NCI-H2227 (cell line): Measurements from ENCODE around the gene ARSG.

Experiments
- DNase-seq: peaks from one replicate; lab custom pipeline; 2025; ENCODE audit not compliant: unreplicated experiment; lab: John Stamatoyannopoulos, UW

ARSG gene

GRCh38 chr17:68445671-68446070 lies 154.4 kb downstream of the ARSG start:
- no peak for DNase-seq

- DNase-seq: no peak
These were observed 155.3 kb downstream of the ARSG start for GRCh38 chr17:68446626-68447041.

GRCh38 chr17:68449021-68449739 lies 157.9 kb downstream of the ARSG start:
- no peak for DNase-seq

GRCh38 chr17:68450391-68450790 lies 159.1 kb downstream of the ARSG start:
- no peak for DNase-seq

DNA sequence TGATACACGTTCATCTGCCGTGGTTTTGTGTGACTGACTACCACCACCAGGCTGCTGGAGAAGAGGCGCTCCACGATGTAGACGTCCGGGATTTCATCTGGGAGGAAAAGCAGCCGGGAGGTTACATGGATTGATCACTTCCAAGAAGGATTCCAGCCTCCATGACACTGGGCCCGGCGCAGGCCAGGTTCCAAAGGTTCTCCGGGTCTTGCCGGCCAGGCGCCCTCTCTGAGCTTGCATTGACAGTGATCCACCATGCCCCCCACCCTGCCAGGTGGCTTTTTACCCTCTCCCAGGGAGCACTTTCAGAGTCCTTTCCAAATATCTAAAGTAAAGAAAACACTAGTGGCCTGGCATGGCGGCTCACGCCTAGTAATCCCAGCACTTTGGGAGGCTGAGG lies 159.5 kb downstream of the ARSG start:
- no peak for DNase-seq

DNA sequence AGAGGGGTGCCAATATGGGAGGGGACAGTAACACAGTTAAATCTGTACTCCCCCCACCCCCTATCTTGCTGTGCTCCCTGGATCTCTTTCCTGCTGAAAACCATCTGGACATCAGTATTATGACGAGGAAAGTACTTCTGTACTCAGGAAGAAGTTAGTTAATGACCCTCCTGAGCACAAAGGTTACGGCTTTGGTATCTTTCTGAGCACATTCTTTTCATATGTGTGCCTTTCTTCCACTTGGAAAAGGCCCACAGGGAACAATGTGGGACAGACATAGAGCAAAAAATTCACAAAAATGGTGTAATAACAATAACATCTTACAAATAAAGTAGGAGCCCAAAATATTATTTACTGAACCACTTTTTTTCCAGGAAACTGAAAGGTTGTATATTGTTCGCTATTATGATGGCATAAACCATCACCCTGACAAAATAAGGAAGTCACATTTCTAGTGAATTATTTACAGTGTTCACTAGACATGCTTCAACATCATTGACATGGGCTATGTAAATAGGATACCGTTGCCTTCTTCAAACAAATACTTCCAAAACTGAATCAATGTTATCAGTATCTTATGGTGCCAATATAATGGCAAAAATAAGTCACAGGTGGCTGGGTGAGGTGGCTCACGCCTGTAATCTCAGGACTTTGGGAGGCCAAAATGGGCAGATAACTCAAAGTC lies 160.5 kb downstream of the ARSG start:
- no peak for DNase-seq

DNA sequence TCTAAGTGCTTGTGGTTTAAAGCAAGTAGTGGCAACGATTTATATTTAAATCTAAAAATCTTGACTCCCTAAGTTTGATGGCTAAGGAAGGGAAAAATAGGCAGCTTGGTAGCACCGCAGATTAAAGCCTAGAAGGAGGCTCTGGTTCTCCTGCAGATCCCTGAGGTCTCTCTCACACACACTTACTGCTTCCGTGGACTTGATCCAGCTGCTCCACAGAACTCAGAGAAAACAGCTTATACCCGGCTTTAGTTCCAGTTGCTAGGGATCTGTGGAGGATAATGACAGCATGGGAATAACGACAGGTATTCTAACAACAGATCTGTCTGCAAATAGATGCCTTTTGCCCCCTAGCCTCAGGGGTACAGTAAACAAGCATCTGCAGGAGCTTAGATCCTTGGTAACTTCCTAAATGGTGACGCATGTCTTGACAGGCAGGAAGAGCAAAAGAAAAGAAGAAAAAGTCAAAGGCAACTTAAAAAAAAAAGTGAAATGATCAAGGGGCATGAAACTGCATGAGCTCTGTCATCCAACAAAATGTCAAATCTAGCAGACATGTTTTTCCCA lies 161.5 kb downstream of the ARSG start:
- peak; percentile 71 for DNase-seq

- DNase-seq: no peak
These were observed 162.8 kb downstream of the ARSG start for GRCh38 chr17:68453991-68454665.

DNA sequence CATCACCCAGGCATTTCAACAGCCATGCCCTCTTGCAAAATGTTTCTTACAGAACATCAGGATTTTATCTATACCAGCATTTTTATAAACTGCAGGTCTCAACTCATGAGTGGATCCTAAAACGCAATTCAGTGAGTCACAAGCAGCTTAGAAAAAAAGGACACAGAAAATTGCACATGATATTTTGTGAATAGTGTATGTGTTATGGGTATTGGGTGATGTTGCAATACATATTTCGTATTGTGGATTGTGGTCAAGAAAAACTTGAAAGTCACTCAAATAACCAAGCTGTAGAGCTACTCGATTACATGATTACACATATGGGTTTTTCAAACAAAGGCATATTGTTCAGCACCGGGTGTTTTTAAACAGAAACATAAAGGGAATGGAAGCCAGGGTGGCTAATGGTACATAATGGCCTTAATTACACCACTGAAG lies 164.6 kb downstream of the ARSG start:
- DNase-seq: peak; percentile 56

DNA sequence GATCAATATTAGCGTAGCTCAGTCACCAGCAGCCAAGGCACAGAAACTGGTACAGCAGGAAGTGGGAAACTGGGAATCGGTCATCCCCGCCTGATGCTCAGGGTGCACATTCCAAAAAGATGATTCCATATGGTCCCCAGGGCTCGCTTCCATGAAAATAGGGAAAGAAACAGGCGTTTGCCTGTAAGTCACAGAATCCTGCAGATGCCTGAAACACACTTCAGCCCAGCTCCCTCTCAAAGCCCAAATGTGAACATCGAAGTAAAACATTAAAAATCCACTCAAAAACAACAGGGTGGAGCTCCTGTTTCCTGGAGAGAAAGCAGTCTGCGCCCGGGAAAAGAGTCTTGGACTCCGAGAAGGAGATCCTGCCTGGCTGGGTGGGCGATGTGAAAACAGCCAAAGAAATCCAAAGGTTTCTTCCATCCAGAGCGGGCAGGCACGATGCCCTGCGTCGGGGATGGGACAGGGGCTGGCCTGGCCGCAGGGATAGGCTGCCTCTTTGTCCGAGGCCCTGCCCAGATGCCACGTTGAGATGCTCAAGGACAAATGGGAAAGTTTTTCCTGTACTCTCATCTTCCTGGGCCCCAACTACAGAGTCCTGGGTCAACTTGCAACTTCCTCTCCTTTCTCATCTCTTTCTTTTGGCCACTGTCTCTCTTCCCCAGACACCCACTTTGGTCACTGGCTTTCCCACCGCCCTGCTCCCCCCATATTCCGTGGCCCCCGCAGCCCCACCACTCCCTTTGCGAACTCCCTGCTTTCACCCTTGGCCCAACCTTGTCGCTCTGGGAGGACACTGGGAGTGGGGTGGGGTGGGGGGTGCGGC lies 165.3 kb downstream of the ARSG start:
- DNase-seq: peak; percentile 74

DNA sequence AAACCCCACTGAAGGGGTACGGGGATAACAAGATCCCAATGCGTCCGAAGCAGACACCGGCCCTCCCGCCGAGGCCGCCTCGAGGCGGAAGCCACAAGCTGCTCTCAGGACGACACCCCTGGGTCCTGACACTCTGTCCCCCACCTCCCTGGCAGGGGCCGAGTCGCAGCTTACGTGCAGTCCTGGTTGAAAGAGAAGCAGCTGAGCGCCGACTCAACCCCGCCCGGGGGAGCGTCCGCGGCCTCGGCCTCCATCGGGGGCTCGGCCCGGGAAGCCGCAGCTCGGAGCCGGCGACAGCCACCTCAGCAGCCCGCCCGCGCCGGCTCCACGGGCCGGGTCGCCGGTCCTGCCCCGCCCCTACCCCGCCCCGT lies 165.9 kb downstream of the ARSG start, which contains the start of gene WIPI1:
Gene WIPI1, minus strand, starts transcription at position 329 of the 371 bp plus-strand sequence. Its CDS starts 75 bp downstream, at position 254.
- no peak for DNase-seq

DNA sequence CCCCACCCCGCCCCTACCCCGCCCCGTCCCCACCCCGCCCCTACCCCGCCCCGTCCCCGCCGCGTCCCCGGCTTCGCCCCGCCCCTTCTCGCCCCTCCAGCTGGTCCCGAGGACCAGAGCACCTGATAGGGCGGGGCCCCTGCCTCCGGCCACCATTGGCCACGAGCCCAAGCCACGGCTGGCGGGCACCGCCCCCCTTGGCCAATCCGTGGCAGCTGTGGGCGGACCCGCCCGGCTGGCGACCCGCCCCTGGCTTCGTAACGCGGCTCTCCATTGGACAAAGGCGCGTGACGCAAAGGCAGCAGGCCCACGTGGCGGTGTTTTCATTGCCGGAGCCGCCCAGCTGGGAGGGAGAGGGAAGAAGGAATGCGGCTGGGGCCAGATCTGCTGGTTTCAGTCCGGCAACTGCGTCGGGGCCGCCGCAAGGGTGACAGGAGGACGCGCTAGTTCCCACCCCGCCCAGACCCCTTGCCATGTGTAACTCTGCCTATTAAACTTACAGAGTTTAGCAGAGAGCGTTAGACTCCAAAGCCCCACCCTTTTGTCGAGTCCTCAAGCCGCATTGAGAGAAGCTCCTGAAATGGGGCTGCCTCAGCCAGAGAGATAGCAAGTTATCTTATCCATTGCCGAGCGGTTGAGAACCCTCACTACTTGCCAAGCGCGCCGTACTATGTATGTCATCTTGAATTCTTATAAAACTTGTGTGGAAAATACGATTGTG lies 166.4 kb downstream of the ARSG start:
- DNase-seq: peak; percentile 99

GRCh38 chr17:68458260-68459036 lies 167.2 kb downstream of the ARSG start:
- no peak for DNase-seq

GRCh38 chr17:68459037-68459639 lies 167.8 kb downstream of the ARSG start:
- no peak for DNase-seq

- DNase-seq: no peak
These were observed 168.9 kb downstream of the ARSG start for GRCh38 chr17:68460146-68460545.

DNA sequence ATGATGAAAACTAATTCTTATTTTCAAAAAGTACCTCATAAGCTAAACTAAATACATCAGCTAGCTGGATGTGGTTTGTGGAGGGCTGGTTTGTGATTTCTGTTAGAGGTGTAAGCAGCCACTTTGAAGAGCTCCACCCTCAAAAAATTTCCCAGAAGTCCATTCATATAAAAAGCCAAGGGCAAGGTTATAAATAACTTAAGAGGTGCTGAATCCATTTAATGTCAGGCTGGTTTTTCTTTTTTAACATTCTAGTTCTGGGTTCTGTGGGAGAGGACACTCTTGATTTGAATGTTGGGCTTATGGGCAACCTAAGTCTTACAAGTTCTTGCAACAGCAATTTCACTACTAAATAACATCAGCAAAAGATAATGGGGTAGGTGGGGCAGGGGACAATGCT lies 169.4 kb downstream of the ARSG start:
- DNase-seq: no peak

DNA sequence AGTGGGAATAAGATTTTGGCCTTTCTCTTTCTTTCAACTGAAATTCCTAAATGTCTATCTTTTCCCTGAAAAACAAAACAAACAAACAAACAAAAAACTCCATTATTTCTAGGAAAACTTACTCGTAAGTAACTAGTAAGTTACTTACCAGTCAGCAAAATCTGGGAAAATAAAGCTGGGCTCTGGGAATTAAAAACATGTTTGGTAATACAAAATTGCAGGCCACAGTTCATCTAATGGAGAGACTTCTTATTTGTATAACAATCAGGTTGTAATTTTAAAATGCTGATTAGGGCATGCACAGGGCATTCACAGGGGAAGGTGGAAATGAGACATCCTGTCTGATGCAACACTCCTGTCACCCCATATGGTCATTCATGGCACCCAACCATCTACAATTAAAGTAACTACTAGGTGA lies 169.8 kb downstream of the ARSG start:
- no peak for DNase-seq

GRCh38 chr17:68461589-68461988 lies 170.3 kb downstream of the ARSG start:
- no peak for DNase-seq
